AG09309 (cell line): Measurements from ENCODE around the gene TAP2.

ENCODE experiments used
- DNase-seq: peaks from one replicate; pipeline ENCODE4 v3.0.0-alpha.2; 2010; ENCODE audit warnings: low read depth
- H3K4me3 ChIP-seq: 2 replicates; pipeline ENCODE4 v1.5.1; 2011; ENCODE audit warnings: mild to moderate bottlenecking, low read depth, low read length, moderate library complexity; ENCODE audit not compliant: control insufficient read depth
- CTCF ChIP-seq: IDR thresholded peaks from 2 replicates; pipeline ENCODE4 v1.5.1; 2011; ENCODE audit warnings: mild to moderate bottlenecking, low read depth, low read length, inconsistent platforms; ENCODE audit not compliant: insufficient read depth, control insufficient read depth; ENCODE audit errors: missing control alignments

The TAP2 gene

GRCh38 chr6:32819729-32820128 lies 18.8 kb downstream of the TAP2 start:
- H3K4me3 ChIP-seq = no peak overlapping the region
- DNase-seq = peak; percentile 57
- TF ChIP-seq CTCF = no peak

GRCh38 chr6:32818867-32819266 lies 19.7 kb downstream of the TAP2 start:
- DNase-seq = no peak
- no peak for TF ChIP-seq CTCF
- H3K4me3 ChIP-seq = no peak overlapping the region

- no peak for TF ChIP-seq CTCF
- DNase-seq = no peak
- H3K4me3 ChIP-seq = no peak within 1 kb of the TSS
Measured at GRCh38 chr6:32816746-32817204, 21.8 kb downstream of the TAP2 start, which contains the start of gene HLA-DOB. Gene HLA-DOB (minus strand): TSS chr6:32817002. CDS start chr6:32816951, 51 bp downstream.

- DNase-seq = no peak
- no peak overlapping the region for H3K4me3 ChIP-seq
- no peak for TF ChIP-seq CTCF
Measured at GRCh38 chr6:32815996-32816395, 22.5 kb downstream of the TAP2 start.

- no peak for TF ChIP-seq CTCF
- no peak for DNase-seq
- no peak overlapping the region for H3K4me3 ChIP-seq
Measured at GRCh38 chr6:32815115-32815514, 23.4 kb downstream of the TAP2 start.

GRCh38 chr6:32814145-32814544 lies 24.4 kb downstream of the TAP2 start:
- no peak for TF ChIP-seq CTCF
- DNase-seq = no peak
- H3K4me3 ChIP-seq = no peak overlapping the region

GRCh38 chr6:32809171-32809570 lies 29.4 kb downstream of the TAP2 start:
- no peak for DNase-seq
- H3K4me3 ChIP-seq = no peak overlapping the region
- TF ChIP-seq CTCF = no peak
